Activated T-helper 1 cell treated with anti-CD3 and anti-CD28 coated beads, Interleukin-12 subunit alpha, Interleukin-12 subunit beta, Interleukin-2, Interleukin-4 antibody, amounts not matched to agents 30 ng/mL and 10 ng/mL and 1 ng/mL, durations not matched to agents 14 hours and 24 hours and 36 hours (primary cell): ENCODE results near the gene SLC24A3. TPM values are rescaled to one million over a fixed set of nuclear protein-coding genes. Genes with fewer than 3 reads are reported as not detected.

Experiments used
- DNase-seq: peaks from one replicate; pipeline ENCODE4 v3.0.0; 2021; ENCODE audit warnings: low spot score
- H3K27ac Mint-ChIP-seq: one replicate; pipeline ENCODE4 v1.8.0; 2021; ENCODE audit warnings: mild to moderate bottlenecking, mixed read lengths
- H3K27me3 Mint-ChIP-seq: one replicate; pipeline ENCODE4 v1.8.0; 2022; ENCODE audit warnings: mild to moderate bottlenecking, moderate library complexity, mixed read lengths; ENCODE audit not compliant: insufficient read depth
- H3K36me3 Mint-ChIP-seq: one replicate; pipeline ENCODE4 v1.8.0; 2021; ENCODE audit warnings: low read depth, mixed read lengths
- H3K4me1 Mint-ChIP-seq: one replicate; pipeline ENCODE4 v1.8.0; 2021; ENCODE audit warnings: low read depth, mixed read lengths
- H3K4me3 Mint-ChIP-seq: one replicate; pipeline ENCODE4 v1.8.0; 2021; ENCODE audit warnings: mild to moderate bottlenecking, moderate library complexity, mixed read lengths
- H3K9me3 Mint-ChIP-seq: one replicate; pipeline ENCODE4 v1.8.0; 2021; ENCODE audit warnings: mixed read lengths
- intact Hi-C: fragments of 100-400 bp; cut with micrococcal nuclease; formaldehyde crosslinking; loops from one replicate; pipeline ENCODE4 v1.15.1; 2024
- total RNA-seq: library from RNA; stranded (reverse); gene quantifications from 2 replicates; pipeline ENCODE4 v1.2.3, GENCODE V29; 2022

The SLC24A3 gene
- total RNA-seq, 1 donor from 2014 or later = not detected

GRCh38 chr20:19251506-19251905, 39.1 kb downstream of the SLC24A3 start:
- Mint-ChIP-seq H3K4me3 (no peak overlapping the region), H3K36me3 (no peaks in the 10 kb centered on the region), H3K9me3 (no peaks in the 10 kb centered on the region), H3K27me3 (no peaks in the 10 kb centered on the region), H3K4me1 (no peaks in the 10 kb centered on the region), H3K27ac (no peak overlapping the region)
- no peak for DNase-seq
- intact Hi-C loops = no loop called here

DNA sequence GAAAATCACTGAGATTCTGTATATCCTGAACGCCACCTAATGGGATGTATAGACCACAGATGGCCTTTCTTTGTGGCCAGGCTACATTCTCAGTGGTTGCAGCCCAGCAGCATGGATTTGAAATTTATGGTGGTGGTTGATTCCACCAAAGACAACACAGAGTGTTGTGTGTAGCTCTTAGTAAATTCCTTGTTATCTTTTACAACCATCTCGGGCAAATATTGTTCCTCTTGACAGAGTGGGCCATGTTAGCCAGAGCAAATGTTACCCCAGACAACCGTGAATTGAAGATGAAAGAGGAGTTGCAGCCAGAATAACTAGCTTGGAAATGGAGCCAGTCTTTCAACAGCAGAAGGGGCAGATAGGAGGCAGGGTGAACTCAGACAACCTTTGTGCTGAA, 39.5 kb downstream of the SLC24A3 start:
- H3K36me3 Mint-ChIP-seq = no peaks in the 10 kb centered on the region
- no peaks in the 10 kb centered on the region for H3K4me1 Mint-ChIP-seq
- no peaks in the 10 kb centered on the region for H3K27me3 Mint-ChIP-seq
- DNase-seq = no peak
- no peak overlapping the region for H3K27ac Mint-ChIP-seq
- intact Hi-C loops = no loop called here
- no peaks in the 10 kb centered on the region for H3K9me3 Mint-ChIP-seq
- H3K4me3 Mint-ChIP-seq = no peak overlapping the region

DNA sequence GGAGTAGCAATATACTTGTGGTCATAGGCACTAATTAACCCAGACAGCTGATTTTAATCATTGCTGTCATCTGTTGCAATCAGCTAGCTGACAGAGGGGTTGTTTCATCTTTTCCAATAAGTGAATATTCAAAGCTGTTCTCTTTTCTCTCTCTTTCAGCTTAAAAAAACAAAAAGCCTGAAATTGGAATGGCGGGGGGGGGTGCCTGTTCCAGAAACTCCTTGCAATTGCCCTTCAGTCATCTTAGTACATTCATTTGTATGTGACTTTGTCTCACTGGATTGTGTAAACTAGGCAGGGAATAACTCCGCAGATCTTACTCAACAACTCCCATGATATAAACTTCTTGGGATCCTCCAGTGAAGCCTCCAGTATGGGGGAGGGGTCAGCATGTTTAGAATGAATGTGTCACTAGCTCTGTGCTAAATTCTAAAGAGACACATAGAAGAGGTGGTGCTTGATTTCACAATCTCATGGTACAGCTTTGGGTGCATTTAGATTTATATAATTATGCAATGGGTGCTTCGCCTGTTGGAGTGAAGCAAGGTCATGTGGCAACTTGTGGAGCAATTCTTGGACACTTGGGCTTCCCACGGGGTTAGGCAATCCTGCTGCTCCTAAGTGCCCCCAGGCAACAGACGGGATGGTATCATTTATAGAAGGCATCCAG, 40.1 kb downstream of the SLC24A3 start:
- no peaks in the 10 kb centered on the region for H3K4me1 Mint-ChIP-seq
- no peak overlapping the region for H3K27ac Mint-ChIP-seq
- no peaks in the 10 kb centered on the region for H3K36me3 Mint-ChIP-seq
- H3K27me3 Mint-ChIP-seq = no peaks in the 10 kb centered on the region
- intact Hi-C loops = no loop called here
- H3K9me3 Mint-ChIP-seq = no peaks in the 10 kb centered on the region
- no peak overlapping the region for H3K4me3 Mint-ChIP-seq
- DNase-seq = no peak

DNA sequence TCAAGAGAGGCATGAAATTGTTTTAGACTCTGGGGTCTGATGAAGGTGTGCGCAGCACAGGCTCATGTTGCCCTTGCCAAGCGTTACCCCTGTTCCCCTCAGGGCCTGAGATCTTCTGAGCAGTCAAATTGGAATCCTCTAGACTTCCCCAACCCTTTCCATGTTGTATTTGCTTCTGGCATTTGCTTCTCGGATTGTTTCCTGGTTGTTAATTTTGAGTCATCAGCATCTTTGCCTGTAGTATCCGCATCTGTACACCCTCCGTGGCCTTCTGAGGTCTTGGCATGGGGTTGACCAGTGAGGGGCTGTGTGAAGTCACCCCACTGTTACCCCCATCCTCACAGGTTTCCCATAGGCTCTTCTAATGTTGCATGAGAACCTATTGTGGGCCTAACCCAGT, 40.9 kb downstream of the SLC24A3 start:
- no peak for DNase-seq
- no peaks in the 10 kb centered on the region for H3K36me3 Mint-ChIP-seq
- H3K4me3 Mint-ChIP-seq = no peak overlapping the region
- no peaks in the 10 kb centered on the region for H3K9me3 Mint-ChIP-seq
- H3K4me1 Mint-ChIP-seq = no peaks in the 10 kb centered on the region
- intact Hi-C loops = no loop called here
- no peak overlapping the region for H3K27ac Mint-ChIP-seq
- no peaks in the 10 kb centered on the region for H3K27me3 Mint-ChIP-seq

- H3K4me3 Mint-ChIP-seq = no peak overlapping the region
- H3K4me1 Mint-ChIP-seq = no peaks in the 10 kb centered on the region
- H3K9me3 Mint-ChIP-seq = no peaks in the 10 kb centered on the region
- DNase-seq = no peak
- H3K27ac Mint-ChIP-seq = no peak overlapping the region
- intact Hi-C loops = no loop called here
- no peaks in the 10 kb centered on the region for H3K36me3 Mint-ChIP-seq
- no peaks in the 10 kb centered on the region for H3K27me3 Mint-ChIP-seq
These were observed 41.7 kb downstream of the SLC24A3 start for GRCh38 chr20:19253916-19254820.

DNA sequence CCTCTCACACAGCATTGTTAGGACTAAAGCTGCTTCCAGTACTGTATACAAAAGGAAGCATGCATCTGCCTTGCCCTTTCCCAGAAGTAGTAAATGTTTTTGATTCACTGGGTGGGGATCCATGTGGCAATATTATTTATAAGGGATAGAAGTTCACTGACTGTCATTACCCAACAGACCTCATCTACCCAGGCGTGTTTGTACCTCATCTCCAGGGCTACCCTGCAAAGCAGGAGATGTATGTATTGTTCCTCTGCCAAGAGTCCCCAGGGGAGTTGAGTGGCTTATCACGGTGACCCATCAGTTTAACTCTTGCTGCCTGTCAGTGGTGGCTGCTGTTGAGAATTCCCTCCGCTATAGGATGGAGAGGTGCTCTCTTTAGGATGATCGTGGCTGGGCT, 42.5 kb downstream of the SLC24A3 start:
- no peaks in the 10 kb centered on the region for H3K27me3 Mint-ChIP-seq
- intact Hi-C loops = no loop called here

GRCh38 chr20:19256085-19256484, 43.6 kb downstream of the SLC24A3 start:
- H3K4me3 Mint-ChIP-seq = no peak overlapping the region
- H3K4me1 Mint-ChIP-seq = no peaks in the 10 kb centered on the region
- H3K36me3 Mint-ChIP-seq = no peaks in the 10 kb centered on the region
- no peaks in the 10 kb centered on the region for H3K9me3 Mint-ChIP-seq
- no peak overlapping the region for H3K27ac Mint-ChIP-seq
- no peaks in the 10 kb centered on the region for H3K27me3 Mint-ChIP-seq
- no peak for DNase-seq
- intact Hi-C loops = no loop called here

More for the DNA sequence above, 42.5 kb downstream of the SLC24A3 start:
- Mint-ChIP-seq H3K4me1 (no peaks in the 10 kb centered on the region), H3K27ac (no peak overlapping the region), H3K9me3 (no peaks in the 10 kb centered on the region), H3K4me3 (no peak overlapping the region), H3K36me3 (no peaks in the 10 kb centered on the region)
- DNase-seq = no peak

DNA sequence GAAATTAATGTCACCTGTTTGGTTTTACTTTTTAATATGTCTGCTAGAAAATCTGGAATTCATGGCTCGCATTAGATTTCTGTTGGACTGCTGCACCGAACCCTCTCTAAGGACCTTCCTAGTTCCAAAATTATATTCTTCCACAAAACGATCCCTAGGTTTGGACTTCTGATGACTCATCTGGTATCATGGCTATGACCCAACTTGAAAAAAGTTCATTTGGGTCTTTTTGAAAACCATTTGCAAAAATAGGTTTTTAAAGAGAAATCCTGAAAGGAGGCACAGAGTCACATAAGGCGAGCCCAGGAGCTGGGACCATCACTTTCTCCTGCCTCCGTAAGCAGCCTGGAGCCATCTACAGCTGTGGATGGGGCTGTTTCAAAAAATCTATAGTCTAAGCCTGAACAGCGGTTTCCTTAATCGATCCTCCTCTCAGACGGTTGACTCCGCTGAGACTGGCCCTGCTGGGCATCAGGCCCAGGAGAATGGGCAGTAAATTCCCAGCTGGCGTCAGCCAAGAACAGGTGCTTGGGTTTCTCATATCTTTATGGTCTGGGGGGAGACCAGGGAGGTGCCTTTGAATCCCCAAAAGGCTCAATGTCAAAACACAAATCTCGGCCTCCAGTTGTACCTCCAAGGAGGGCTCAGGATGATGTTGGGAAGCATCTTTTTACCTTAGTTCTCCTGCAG, 44.6 kb downstream of the SLC24A3 start:
- no peaks in the 10 kb centered on the region for H3K27me3 Mint-ChIP-seq
- H3K9me3 Mint-ChIP-seq = no peaks in the 10 kb centered on the region
- no peak overlapping the region for H3K27ac Mint-ChIP-seq
- H3K36me3 Mint-ChIP-seq = no peaks in the 10 kb centered on the region
- H3K4me3 Mint-ChIP-seq = no peak overlapping the region
- intact Hi-C loops = no loop called here
- no peak for DNase-seq
- no peaks in the 10 kb centered on the region for H3K4me1 Mint-ChIP-seq

- intact Hi-C loops = no loop called here
- Mint-ChIP-seq H3K36me3 (no peaks in the 10 kb centered on the region), H3K4me3 (no peak overlapping the region), H3K9me3 (no peaks in the 10 kb centered on the region), H3K27ac (no peak overlapping the region), H3K27me3 (no peaks in the 10 kb centered on the region), H3K4me1 (no peaks in the 10 kb centered on the region)
- no peak for DNase-seq
These were observed 45.4 kb downstream of the SLC24A3 start for GRCh38 chr20:19257865-19258264.

GRCh38 chr20:19259141-19259591, 46.7 kb downstream of the SLC24A3 start:
- Mint-ChIP-seq H3K27ac (no peak overlapping the region), H3K4me3 (no peak overlapping the region), H3K4me1 (no peaks in the 10 kb centered on the region), H3K9me3 (no peaks in the 10 kb centered on the region), H3K36me3 (no peaks in the 10 kb centered on the region), H3K27me3 (no peaks in the 10 kb centered on the region)
- intact Hi-C loops = no loop called here
- no peak for DNase-seq

DNA sequence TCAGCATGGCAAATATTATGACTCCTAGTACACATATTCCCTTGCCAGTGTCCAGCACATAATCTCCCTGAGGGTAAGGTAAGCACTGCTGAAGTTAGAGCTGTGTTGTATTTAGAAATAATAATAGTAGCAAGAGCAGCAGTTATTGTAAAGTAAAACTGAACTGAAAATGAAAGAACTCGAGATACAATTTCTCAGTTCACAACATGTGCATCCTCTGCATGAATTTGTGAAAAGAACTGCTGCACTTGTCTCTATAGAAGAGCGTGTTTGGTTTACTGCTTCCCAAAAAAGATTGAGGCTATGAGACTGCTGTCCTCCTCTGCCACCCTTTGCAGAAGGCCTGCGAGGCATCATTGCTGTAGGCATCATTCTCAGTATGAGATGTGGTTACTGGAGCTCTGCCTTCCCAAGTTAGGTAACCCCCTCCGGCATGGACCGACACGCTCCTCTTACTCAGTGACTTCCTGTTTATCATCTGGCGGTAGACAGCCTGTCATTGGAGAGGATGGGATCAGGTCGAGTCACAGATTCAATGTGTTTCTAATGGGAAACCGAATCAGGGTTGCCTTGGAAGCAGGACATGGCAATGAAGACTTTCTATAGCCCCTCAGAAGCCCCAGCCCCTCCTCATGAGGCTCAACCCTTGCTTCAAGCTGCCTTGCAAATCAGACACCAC, 48.1 kb downstream of the SLC24A3 start:
- Mint-ChIP-seq H3K27ac (no peak overlapping the region), H3K9me3 (no peaks in the 10 kb centered on the region), H3K27me3 (no peaks in the 10 kb centered on the region), H3K4me3 (no peak overlapping the region), H3K36me3 (no peaks in the 10 kb centered on the region), H3K4me1 (no peaks in the 10 kb centered on the region)
- DNase-seq = no peak
- intact Hi-C loops = no loop called here

DNA sequence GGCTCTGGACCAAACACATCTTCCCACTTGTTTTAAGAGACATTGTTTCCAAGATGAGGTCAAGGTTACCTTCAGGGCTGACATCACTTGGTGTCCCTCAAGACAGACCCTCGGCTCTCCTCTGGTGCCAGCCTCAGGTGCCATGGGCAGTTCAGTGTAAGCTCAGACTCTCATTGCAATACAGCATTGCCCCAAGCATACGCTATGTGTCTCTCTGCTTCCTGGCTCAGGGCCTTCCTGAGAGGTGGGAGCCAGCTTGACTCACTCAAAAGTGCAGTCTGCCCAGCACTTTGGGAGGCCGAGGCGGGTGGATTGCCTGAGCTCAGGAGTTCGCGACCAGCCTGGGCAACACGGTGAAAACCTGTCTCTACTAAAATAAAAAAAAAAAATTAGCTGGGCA, 51.7 kb downstream of the SLC24A3 start:
- Mint-ChIP-seq H3K27me3 (no peaks in the 10 kb centered on the region), H3K4me3 (no peak overlapping the region), H3K36me3 (no peaks in the 10 kb centered on the region), H3K4me1 (no peaks in the 10 kb centered on the region), H3K27ac (no peak overlapping the region), H3K9me3 (no peaks in the 10 kb centered on the region)
- no peak for DNase-seq
- intact Hi-C loops = no loop called here
